ENCODE results near the gene PM20D1. TPM values are rescaled to one million over a fixed set of nuclear protein-coding genes. Genes with fewer than 3 reads are reported as not detected.

Gene PM20D1
- total RNA-seq, 2 experiments from 2014 or later, result 0.16 to 0.55 TPM

GRCh38 chr1:205800981-205801703 lies 48.8 kb downstream of the PM20D1 start:
- Mint-ChIP-seq H3K27me3 (ENCODE audit: low read depth) (no peaks in the 10 kb centered on the region), H3K4me1 (ENCODE audit: low read depth) (peaks cover 16% of the 10 kb centered on the region), H3K27ac (peak overlapping the region; percentile 48), H3K36me3 (ENCODE audit: low read depth) (peaks cover 2% of the 10 kb centered on the region), H3K9me3 (ENCODE audit: insufficient read depth) (no peaks in the 10 kb centered on the region), H3K4me3 (no peak overlapping the region)
- ATAC-seq, result no peak
- ChIA-PET POLR2A (no interaction called here), CTCF (no interaction called here)
- DNase-seq, result no peak

GRCh38 chr1:205800427-205800826 lies 49.5 kb downstream of the PM20D1 start:
- Mint-ChIP-seq H3K4me3 (no peak overlapping the region), H3K27ac (no peak overlapping the region), H3K4me1 (ENCODE audit: low read depth) (peaks cover 9% of the 10 kb centered on the region), H3K27me3 (ENCODE audit: low read depth) (no peaks in the 10 kb centered on the region), H3K36me3 (ENCODE audit: low read depth) (peaks cover 2% of the 10 kb centered on the region), H3K9me3 (ENCODE audit: insufficient read depth) (no peaks in the 10 kb centered on the region)
- ATAC-seq, result no peak
- CTCF ChIA-PET, result no interaction called here
- no peak for DNase-seq
- POLR2A ChIA-PET, result no interaction called here

GRCh38 chr1:205798577-205798976 lies 51.4 kb downstream of the PM20D1 start:
- no peak for DNase-seq
- H3K36me3 Mint-ChIP-seq (ENCODE audit: low read depth), result peaks cover 2% of the 10 kb centered on the region
- ChIA-PET CTCF (interaction anchor here (3.2 kb wide), 1 partner anchor 179 kb away, joined by 17 read pairs; no protein-coding TSS in a partner anchor), POLR2A (no interaction called here)
- H3K9me3 Mint-ChIP-seq (ENCODE audit: insufficient read depth), result no peaks in the 10 kb centered on the region
- ATAC-seq, result no peak
- no peaks in the 10 kb centered on the region for H3K4me1 Mint-ChIP-seq (ENCODE audit: low read depth)
- no peaks in the 10 kb centered on the region for H3K27me3 Mint-ChIP-seq (ENCODE audit: low read depth)
- no peak overlapping the region for H3K27ac Mint-ChIP-seq
- H3K4me3 Mint-ChIP-seq, result no peak overlapping the region

GRCh38 chr1:205797168-205797567 lies 52.8 kb downstream of the PM20D1 start:
- CTCF ChIA-PET, result interaction anchor here (0.8 to 3.2 kb wide), 3 partner anchors 8 to 180 kb away, joined by 3 to 17 read pairs (median 3); no protein-coding TSS in a partner anchor
- peaks cover 2% of the 10 kb centered on the region for H3K36me3 Mint-ChIP-seq (ENCODE audit: low read depth)
- DNase-seq (no peak), ATAC-seq (no peak)
- POLR2A ChIA-PET, result no interaction called here
- no peak overlapping the region for H3K27ac Mint-ChIP-seq
- no peaks in the 10 kb centered on the region for H3K27me3 Mint-ChIP-seq (ENCODE audit: low read depth)
- no peaks in the 10 kb centered on the region for H3K9me3 Mint-ChIP-seq (ENCODE audit: insufficient read depth)
- H3K4me3 Mint-ChIP-seq, result no peak overlapping the region
- no peaks in the 10 kb centered on the region for H3K4me1 Mint-ChIP-seq (ENCODE audit: low read depth)

GRCh38 chr1:205794011-205794730 lies 55.8 kb downstream of the PM20D1 start:
- no peak overlapping the region for H3K27ac Mint-ChIP-seq
- H3K9me3 Mint-ChIP-seq (ENCODE audit: insufficient read depth), result no peaks in the 10 kb centered on the region
- H3K36me3 Mint-ChIP-seq (ENCODE audit: low read depth), result peaks cover 5% of the 10 kb centered on the region
- no peak overlapping the region for H3K4me3 Mint-ChIP-seq
- no peaks in the 10 kb centered on the region for H3K4me1 Mint-ChIP-seq (ENCODE audit: low read depth)
- ATAC-seq (no peak), DNase-seq (no peak)
- POLR2A ChIA-PET, result no interaction called here
- H3K27me3 Mint-ChIP-seq (ENCODE audit: low read depth), result no peaks in the 10 kb centered on the region
- CTCF ChIA-PET, result interaction anchor here (0.9 to 5.8 kb wide), 7 partner anchors 10 to 312 kb away, joined by 3 to 169 read pairs (median 5); partner anchors contain the start of gene RAB29

- Mint-ChIP-seq H3K9me3 (ENCODE audit: insufficient read depth) (no peaks in the 10 kb centered on the region), H3K4me3 (no peak overlapping the region), H3K27ac (no peak overlapping the region), H3K27me3 (ENCODE audit: low read depth) (no peaks in the 10 kb centered on the region), H3K4me1 (ENCODE audit: low read depth) (no peaks in the 10 kb centered on the region), H3K36me3 (ENCODE audit: low read depth) (peaks cover 5% of the 10 kb centered on the region)
- ATAC-seq (no peak), DNase-seq (no peak)
- CTCF ChIA-PET, result interaction anchor here (0.6 to 5.8 kb wide), 14 partner anchors 11 to 358 kb away, joined by 3 to 169 read pairs (median 6); partner anchors contain the start of genes PM20D1 and SLC41A1
- POLR2A ChIA-PET, result interaction anchor here (0.7 to 1.5 kb wide), 2 partner anchors 99 to 184 kb away, joined by 3 to 4 read pairs; no protein-coding TSS in a partner anchor
These were observed 56.8 kb downstream of the PM20D1 start for GRCh38 chr1:205792961-205793673.

- no peak for DNase-seq
- POLR2A ChIA-PET, result interaction anchor here (0.7 to 1.5 kb wide), 2 partner anchors 99 to 185 kb away, joined by 3 to 4 read pairs; no protein-coding TSS in a partner anchor
- Mint-ChIP-seq H3K4me1 (ENCODE audit: low read depth) (no peaks in the 10 kb centered on the region), H3K27ac (no peak overlapping the region), H3K36me3 (ENCODE audit: low read depth) (peaks cover 5% of the 10 kb centered on the region), H3K4me3 (no peak overlapping the region), H3K9me3 (ENCODE audit: insufficient read depth) (no peaks in the 10 kb centered on the region), H3K27me3 (ENCODE audit: low read depth) (no peaks in the 10 kb centered on the region)
- ATAC-seq, result no peak
- CTCF ChIA-PET, result interaction anchor here (0.6 to 5.8 kb wide), 32 partner anchors 10 to 358 kb away, joined by 3 to 169 read pairs (median 5); partner anchors contain the start of genes PM20D1, SLC26A9 and SLC41A1
These were observed 57.5 kb downstream of the PM20D1 start for GRCh38 chr1:205792481-205792881.

GRCh38 chr1:205791568-205792180 lies 58.3 kb downstream of the PM20D1 start:
- peaks cover 4% of the 10 kb centered on the region for H3K36me3 Mint-ChIP-seq (ENCODE audit: low read depth)

GRCh38 chr1:205787287-205787916 lies 62.5 kb downstream of the PM20D1 start:
- no peaks in the 10 kb centered on the region for H3K9me3 Mint-ChIP-seq (ENCODE audit: insufficient read depth)
- CTCF ChIA-PET, result interaction anchor here (2.5 to 5.4 kb wide), 2 partner anchors 129 to 190 kb away, joined by 9 to 33 read pairs; no protein-coding TSS in a partner anchor
- no peak overlapping the region for H3K27ac Mint-ChIP-seq
- peaks cover 11% of the 10 kb centered on the region for H3K4me1 Mint-ChIP-seq (ENCODE audit: low read depth)
- no peaks in the 10 kb centered on the region for H3K27me3 Mint-ChIP-seq (ENCODE audit: low read depth)
- H3K36me3 Mint-ChIP-seq (ENCODE audit: low read depth), result peaks cover 3% of the 10 kb centered on the region
- POLR2A ChIA-PET, result interaction anchor here (0.7 to 1.5 kb wide), 3 partner anchors 12 to 104 kb away, joined by 3 read pairs; partner anchors contain the start of gene RAB29
- no peak for ATAC-seq
- no peak for DNase-seq
- H3K4me3 Mint-ChIP-seq, result no peak overlapping the region

More at GRCh38 chr1:205791568-205792180, 58.3 kb downstream of the PM20D1 start:
- ATAC-seq (peak; percentile 93), DNase-seq (peak; percentile 74)
- Mint-ChIP-seq H3K4me3 (no peak overlapping the region), H3K9me3 (ENCODE audit: insufficient read depth) (no peaks in the 10 kb centered on the region), H3K27ac (no peak overlapping the region), H3K4me1 (ENCODE audit: low read depth) (no peaks in the 10 kb centered on the region), H3K27me3 (ENCODE audit: low read depth) (no peaks in the 10 kb centered on the region)
- POLR2A ChIA-PET, result no interaction called here
- CTCF ChIA-PET, result interaction anchor here (0.6 to 5.8 kb wide), 38 partner anchors 9 to 315 kb away, joined by 3 to 169 read pairs (median 4); partner anchors contain the start of genes PM20D1, SLC26A9 and SLC41A1

GRCh38 chr1:205786601-205787000 lies 63.3 kb downstream of the PM20D1 start:
- CTCF ChIA-PET, result interaction anchor here (0.7 to 5.4 kb wide), 3 partner anchors 26 to 191 kb away, joined by 3 to 33 read pairs (median 3); no protein-coding TSS in a partner anchor
- DNase-seq (no peak), ATAC-seq (no peak)
- Mint-ChIP-seq H3K4me1 (ENCODE audit: low read depth) (peaks cover 14% of the 10 kb centered on the region), H3K27me3 (ENCODE audit: low read depth) (no peaks in the 10 kb centered on the region), H3K9me3 (ENCODE audit: insufficient read depth) (no peaks in the 10 kb centered on the region), H3K4me3 (no peak overlapping the region), H3K27ac (no peak overlapping the region), H3K36me3 (ENCODE audit: low read depth) (peaks cover 3% of the 10 kb centered on the region)
- POLR2A ChIA-PET, result no interaction called here
